ENCODE results near the gene TRAPPC5.

DNA sequence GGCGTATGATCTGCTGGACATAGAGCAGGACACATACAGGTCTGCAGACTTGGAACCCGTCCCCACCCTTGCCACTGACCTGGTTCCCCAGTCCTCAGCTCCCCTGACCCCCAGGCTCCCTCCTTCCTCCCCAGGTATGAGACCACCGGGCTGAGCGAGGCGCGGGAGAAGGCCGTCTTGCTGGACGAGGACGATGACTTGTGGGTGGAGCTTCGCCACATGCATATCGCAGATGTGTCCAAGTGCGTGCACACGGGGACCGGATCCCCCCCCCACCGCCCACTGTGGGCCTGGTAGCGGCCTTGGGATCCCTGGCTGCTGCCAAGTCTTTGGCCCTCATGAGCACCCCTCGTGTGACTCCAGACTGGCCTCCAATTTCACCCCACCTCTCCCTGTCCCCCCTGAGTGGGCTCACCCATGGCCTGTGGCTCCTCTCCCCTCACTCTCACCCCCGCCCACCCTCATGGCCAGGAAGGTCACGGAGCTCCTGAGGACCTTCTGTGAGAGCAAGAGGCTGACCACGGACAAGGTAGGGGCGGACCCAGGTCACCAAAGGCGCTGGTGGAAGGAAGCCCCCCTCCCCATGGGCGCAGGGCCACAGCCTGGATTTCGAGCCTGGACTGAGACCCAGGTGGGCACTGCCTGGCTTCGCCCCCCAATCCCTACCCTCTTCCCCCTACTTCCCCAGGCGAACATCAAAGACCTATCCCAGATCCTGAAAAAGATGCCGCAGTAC is 38.2 kb upstream of the TRAPPC5 start:
- TF ChIP-seq, protein P1, sequence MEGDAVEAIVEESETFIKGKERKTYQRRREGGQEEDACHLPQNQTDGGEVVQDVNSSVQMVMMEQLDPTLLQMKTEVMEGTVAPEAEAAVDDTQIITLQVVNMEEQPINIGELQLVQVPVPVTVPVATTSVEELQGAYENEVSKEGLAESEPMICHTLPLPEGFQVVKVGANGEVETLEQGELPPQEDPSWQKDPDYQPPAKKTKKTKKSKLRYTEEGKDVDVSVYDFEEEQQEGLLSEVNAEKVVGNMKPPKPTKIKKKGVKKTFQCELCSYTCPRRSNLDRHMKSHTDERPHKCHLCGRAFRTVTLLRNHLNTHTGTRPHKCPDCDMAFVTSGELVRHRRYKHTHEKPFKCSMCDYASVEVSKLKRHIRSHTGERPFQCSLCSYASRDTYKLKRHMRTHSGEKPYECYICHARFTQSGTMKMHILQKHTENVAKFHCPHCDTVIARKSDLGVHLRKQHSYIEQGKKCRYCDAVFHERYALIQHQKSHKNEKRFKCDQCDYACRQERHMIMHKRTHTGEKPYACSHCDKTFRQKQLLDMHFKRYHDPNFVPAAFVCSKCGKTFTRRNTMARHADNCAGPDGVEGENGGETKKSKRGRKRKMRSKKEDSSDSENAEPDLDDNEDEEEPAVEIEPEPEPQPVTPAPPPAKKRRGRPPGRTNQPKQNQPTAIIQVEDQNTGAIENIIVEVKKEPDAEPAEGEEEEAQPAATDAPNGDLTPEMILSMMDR (IDR thresholded peaks at IDR 0.05) = no peak
- TF ChIP-seq POLR2A (IDR thresholded peaks at IDR 0.05) = no peak
